ENCODE results near the gene TEAD4. TPM values are rescaled to one million over a fixed set of nuclear protein-coding genes. Genes with fewer than 3 reads are reported as not detected.

Gene TEAD4
- total and polyA plus RNA-seq, 2 donors (not counting 1 experiment from before 2014, with no cell fraction given), result not detected

DNA sequence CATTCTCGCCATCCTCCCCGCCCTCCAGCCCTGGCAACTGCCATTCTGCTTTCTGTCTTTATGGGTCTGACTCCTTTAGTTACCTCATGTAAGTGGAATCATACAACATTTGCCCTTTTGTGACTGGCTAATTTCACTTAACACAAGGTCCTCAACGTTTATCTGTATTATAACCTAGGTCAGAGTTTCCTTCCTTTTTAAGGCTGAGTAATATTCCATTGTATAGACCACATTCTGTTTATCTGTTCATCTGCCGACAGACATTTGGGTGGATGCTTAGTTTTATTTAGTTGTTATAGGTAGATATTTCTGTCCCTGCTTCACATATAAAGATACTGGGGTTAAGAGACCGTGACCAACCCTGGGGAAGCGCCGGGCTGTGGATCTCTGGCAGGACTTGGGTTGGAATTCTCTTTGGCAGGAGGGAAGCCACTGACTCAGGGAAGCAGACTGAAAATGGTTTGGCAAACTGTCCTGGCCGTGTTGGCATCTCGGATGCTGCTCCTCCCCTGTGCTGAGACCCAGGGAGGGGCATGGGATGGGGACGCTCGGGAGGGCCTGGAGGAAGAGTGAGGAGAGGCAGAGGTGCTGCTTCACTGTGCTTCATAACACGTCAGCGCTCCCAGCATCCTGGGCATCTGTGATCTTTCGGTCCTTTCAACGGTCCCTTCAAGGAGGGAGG is 38.9 kb downstream of the TEAD4 start:
- intact Hi-C loops (cut with micrococcal nuclease), result no loop called here
- H3K27ac Mint-ChIP-seq, result no peak overlapping the region

DNA sequence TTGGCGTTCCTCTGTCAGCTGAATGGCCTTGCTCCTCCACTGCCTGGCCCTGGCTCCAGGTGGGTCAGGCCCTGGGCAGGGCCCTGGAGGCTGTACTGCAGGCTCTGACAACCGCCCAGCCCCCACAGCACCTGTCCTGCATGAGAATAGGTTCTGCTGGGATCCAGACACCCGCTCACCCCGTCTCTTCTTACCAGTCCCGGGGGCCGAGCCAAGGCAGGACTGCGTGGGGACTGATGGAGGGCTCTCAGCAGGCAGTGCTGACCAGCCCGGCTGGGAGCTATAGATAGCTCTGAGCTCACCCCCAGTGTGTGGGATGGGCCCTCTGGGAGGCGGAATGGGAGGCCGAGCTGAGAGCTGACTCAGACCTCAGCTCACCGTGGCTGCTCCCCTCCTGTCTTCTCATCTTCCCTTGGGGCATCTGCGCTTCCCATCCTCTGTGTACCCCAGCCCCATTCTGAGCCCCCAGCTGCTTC is 39.6 kb downstream of the TEAD4 start:
- CTCF ChIA-PET, result no interaction called here

More for the DNA sequence above, 38.9 kb downstream of the TEAD4 start:
- no peak overlapping the region for H2AFZ ChIP-seq (ENCODE audit: insufficient read depth, low read depth, low read length, poor library complexity, severe bottlenecking)
- H3K36me3 ChIP-seq (replicated peaks in 1 of 2; ENCODE audit: control extremely low read depth in 1 of 2, control insufficient read depth in 1 of 2, extremely low read depth in 1 of 2, insufficient read depth in 2 of 2, low read length in 1 of 2), result no peaks in the 10 kb centered on the region
- no peak overlapping the region for H3K9ac ChIP-seq (ENCODE audit: low read length)
- H3K27me3 ChIP-seq (replicated peaks in 1 of 4; ENCODE audit: control extremely low read depth in 1 of 4, control insufficient read depth in 3 of 4, insufficient read depth in 4 of 4, low read length in 3 of 4), result peaks cover 0 to 2% (median 0%) of the 10 kb centered on the region in 4 experiments
- no peak overlapping the region for H3K27ac ChIP-seq (ENCODE audit: low read length in 2 of 2)
- no peak for ATAC-seq (ENCODE audit: low read depth)
- Mint-ChIP-seq H3K4me3 (no peak overlapping the region), H3K9me3 (ENCODE audit: insufficient read depth) (no peaks in the 10 kb centered on the region), H3K27me3 (peaks cover 7% of the 10 kb centered on the region), H3K4me1 (no peaks in the 10 kb centered on the region)
- ChIA-PET POLR2A (no interaction called here), CTCF (no interaction called here)
- WGBS (ENCODE audit: insufficient coverage), result 95% methylated on average over 13 of the region's 15 CpGs
- no peak overlapping the region for H3K4me3 ChIP-seq (ENCODE audit: control extremely low read depth in 1 of 5, extremely low read depth in 1 of 5, insufficient read depth in 1 of 5, low read depth in 2 of 5, low read length in 4 of 5)
- no peaks in the 10 kb centered on the region for H4K20me1 ChIP-seq (ENCODE audit: control insufficient read depth, insufficient read depth, low read length, poor library complexity, severe bottlenecking)
- no peak overlapping the region for H3K4me2 ChIP-seq (replicated peaks; ENCODE audit: low read depth, low read length, poor library complexity, severe bottlenecking)
- TF ChIP-seq, protein P1, sequence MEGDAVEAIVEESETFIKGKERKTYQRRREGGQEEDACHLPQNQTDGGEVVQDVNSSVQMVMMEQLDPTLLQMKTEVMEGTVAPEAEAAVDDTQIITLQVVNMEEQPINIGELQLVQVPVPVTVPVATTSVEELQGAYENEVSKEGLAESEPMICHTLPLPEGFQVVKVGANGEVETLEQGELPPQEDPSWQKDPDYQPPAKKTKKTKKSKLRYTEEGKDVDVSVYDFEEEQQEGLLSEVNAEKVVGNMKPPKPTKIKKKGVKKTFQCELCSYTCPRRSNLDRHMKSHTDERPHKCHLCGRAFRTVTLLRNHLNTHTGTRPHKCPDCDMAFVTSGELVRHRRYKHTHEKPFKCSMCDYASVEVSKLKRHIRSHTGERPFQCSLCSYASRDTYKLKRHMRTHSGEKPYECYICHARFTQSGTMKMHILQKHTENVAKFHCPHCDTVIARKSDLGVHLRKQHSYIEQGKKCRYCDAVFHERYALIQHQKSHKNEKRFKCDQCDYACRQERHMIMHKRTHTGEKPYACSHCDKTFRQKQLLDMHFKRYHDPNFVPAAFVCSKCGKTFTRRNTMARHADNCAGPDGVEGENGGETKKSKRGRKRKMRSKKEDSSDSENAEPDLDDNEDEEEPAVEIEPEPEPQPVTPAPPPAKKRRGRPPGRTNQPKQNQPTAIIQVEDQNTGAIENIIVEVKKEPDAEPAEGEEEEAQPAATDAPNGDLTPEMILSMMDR (IDR thresholded peaks at IDR 0.05), result no peak
- no peak for TF ChIP-seq EZH2 (IDR thresholded peaks at IDR 0.05; ENCODE audit: borderline replicate concordance, insufficient read depth, low read depth, low read length, poor library complexity, severe bottlenecking)
- no peaks in the 10 kb centered on the region for H3K79me2 ChIP-seq (ENCODE audit: control insufficient read depth, insufficient read depth, low read length)
- H3K4me1 ChIP-seq (ENCODE audit: control insufficient read depth in 2 of 2, insufficient read depth in 2 of 2, low read length in 2 of 2), result no peaks in the 10 kb centered on the region
- DNase-seq, result no peak
- H3K9me3 ChIP-seq (ENCODE audit: control extremely low read depth in 1 of 3, control insufficient read depth in 2 of 3, insufficient read depth in 1 of 3, low read length in 2 of 3), result peaks cover 0 to 7% (median 0%) of the 10 kb centered on the region in 3 donors

More for the DNA sequence above, 39.6 kb downstream of the TEAD4 start:
- Histone ChIP-seq H3K9me3 (ENCODE audit: control extremely low read depth in 1 of 3, control insufficient read depth in 2 of 3, insufficient read depth in 1 of 3, low read length in 2 of 3) (peaks cover 0 to 7% (median 0%) of the 10 kb centered on the region in 3 donors), H3K4me1 (ENCODE audit: control insufficient read depth in 2 of 2, insufficient read depth in 2 of 2, low read length in 2 of 2) (no peaks in the 10 kb centered on the region), H3K27ac (ENCODE audit: low read length in 2 of 2) (no peak overlapping the region), H4K20me1 (ENCODE audit: control insufficient read depth, insufficient read depth, low read length, poor library complexity, severe bottlenecking) (no peaks in the 10 kb centered on the region), H3K27me3 (replicated peaks in 1 of 4; ENCODE audit: control extremely low read depth in 1 of 4, control insufficient read depth in 3 of 4, insufficient read depth in 4 of 4, low read length in 3 of 4) (peaks cover 0 to 2% (median 0%) of the 10 kb centered on the region in 4 experiments), H3K36me3 (replicated peaks in 1 of 2; ENCODE audit: control extremely low read depth in 1 of 2, control insufficient read depth in 1 of 2, extremely low read depth in 1 of 2, insufficient read depth in 2 of 2, low read length in 1 of 2) (no peaks in the 10 kb centered on the region), H3K4me2 (replicated peaks; ENCODE audit: low read depth, low read length, poor library complexity, severe bottlenecking) (no peak overlapping the region), H2AFZ (ENCODE audit: insufficient read depth, low read depth, low read length, poor library complexity, severe bottlenecking) (no peak overlapping the region), H3K79me2 (ENCODE audit: control insufficient read depth, insufficient read depth, low read length) (no peaks in the 10 kb centered on the region), H3K9ac (ENCODE audit: low read length) (no peak overlapping the region), H3K4me3 (ENCODE audit: control extremely low read depth in 1 of 5, extremely low read depth in 1 of 5, insufficient read depth in 1 of 5, low read depth in 2 of 5, low read length in 4 of 5) (no peak overlapping the region)
- H3K9me3 Mint-ChIP-seq (ENCODE audit: insufficient read depth), result no peaks in the 10 kb centered on the region
- WGBS (ENCODE audit: insufficient coverage), result 91% methylated on average over 10 of the region's 12 CpGs
- peaks cover 7% of the 10 kb centered on the region for H3K27me3 Mint-ChIP-seq
- H3K4me1 Mint-ChIP-seq, result no peaks in the 10 kb centered on the region
- ATAC-seq (ENCODE audit: low read depth) (no peak), DNase-seq (no peak)
- H3K4me3 Mint-ChIP-seq, result no peak overlapping the region
- H3K27ac Mint-ChIP-seq, result no peak overlapping the region
- intact Hi-C loops (cut with micrococcal nuclease), result no loop called here
- TF ChIP-seq, protein P1 (IDR thresholded peaks at IDR 0.05), result no peak
- no peak for TF ChIP-seq EZH2 (IDR thresholded peaks at IDR 0.05; ENCODE audit: borderline replicate concordance, insufficient read depth, low read depth, low read length, poor library complexity, severe bottlenecking)
- POLR2A ChIA-PET, result no interaction called here

All from B cell (primary cell).